ENCODE measurements around the gene ACOT8. TPM values are rescaled to one million over a fixed set of nuclear protein-coding genes. Genes with fewer than 3 reads are reported as not detected.

Gene ACOT8
- polyA plus RNA-seq, 2 of the 4 experiments (the other 2 are of a cell fraction) = 14.0 to 18.5 TPM

GRCh38 chr20:45851501-45851900, 5.7 kb downstream of the ACOT8 start:
- no peak for FAIRE-seq
- ATAC-seq = no peak
- Histone ChIP-seq H3K4me3 (no peak overlapping the region), H3K27ac (no peak overlapping the region), H3K4me2 (no peak overlapping the region), H3K4me1 (peaks cover 8% of the 10 kb centered on the region; the same call in 2 of the 3 replicates), H3K9me3 (no peaks in the 10 kb centered on the region)
- TF ChIP-seq HDAC2 (IDR thresholded peaks at IDR 0.05) (no peak), FOXS1 (CRISPR knock-in tag; IDR thresholded peaks at IDR 0.05) (no peak), POLR2AphosphoS2 (conservative IDR thresholded peaks at IDR 0.05; ENCODE audit: low read length) (no peak), E2F6 (IDR thresholded peaks at IDR 0.05; ENCODE audit: borderline replicate concordance, low read depth) (no peak), CHD2 (IDR thresholded peaks at IDR 0.05; ENCODE audit: low read length, partially characterized antibody) (no peak), KDM1A (IDR thresholded peaks at IDR 0.05; ENCODE audit: low read depth) (0 out of 2 replicates have a peak, but pooled peaks have one; percentile 11), RCOR1 (IDR thresholded peaks at IDR 0.05; ENCODE audit: low read depth, low read length) (no peak)
- no peak for DNase-seq (ENCODE audit: low read depth in 1 of 2, low spot score in 1 of 2)
- CTCF ChIA-PET = interaction anchor here (0.9 to 1.0 kb wide), 3 partner anchors 10 to 119 kb away, joined by 3 to 4 read pairs (median 3); no protein-coding TSS in a partner anchor
- POLR2A ChIA-PET = no interaction called here

- POLR2A ChIA-PET = no interaction called here
- CTCF ChIA-PET = interaction anchor here (0.9 to 1.5 kb wide), 4 partner anchors 9 to 119 kb away, joined by 3 to 4 read pairs (median 3); no protein-coding TSS in a partner anchor
- TF ChIP-seq KDM5A (IDR thresholded peaks at IDR 0.05) = no peak
- no peak for TF ChIP-seq RAD21 (conservative IDR thresholded peaks at IDR 0.05 in 1 of 2, IDR thresholded peaks at IDR 0.05 in 1 of 2)
- no peak for TF ChIP-seq PBX3 (IDR thresholded peaks at IDR 0.05)
- Histone ChIP-seq H3K4me3 (no peak overlapping the region), H3K4me1 (peaks cover 2% of the 10 kb centered on the region; the same call in 1 of the 3 replicates), H3K27ac (no peak overlapping the region), H3K9me3 (no peaks in the 10 kb centered on the region), H3K4me2 (no peak overlapping the region)
- no peak for DNase-seq (ENCODE audit: low read depth in 1 of 2, low spot score in 1 of 2)
- WGBS (ENCODE audit: missing lambda C conversion rate) = 90% methylated on average over 1 of the region's 1 CpG
- no peak for ATAC-seq
- FAIRE-seq = no peak
These were observed 6.3 kb downstream of the ACOT8 start for GRCh38 chr20:45850926-45851325.

- TF ChIP-seq USF2 (IDR thresholded peaks at IDR 0.05) (no peak), CHD2 (IDR thresholded peaks at IDR 0.05; ENCODE audit: low read length, partially characterized antibody) (no peak), POLR2AphosphoS2 (conservative IDR thresholded peaks at IDR 0.05; ENCODE audit: low read length) (no peak), SREBF2 (IDR thresholded peaks at IDR 0.05) (no peak), KDM5A (IDR thresholded peaks at IDR 0.05) (no peak), RARB (CRISPR knock-in tag; IDR thresholded peaks at IDR 0.05) (no peak), ATOH8 (CRISPR knock-in tag; IDR thresholded peaks at IDR 0.05; ENCODE audit: low read depth) (no peak), BHLHE40 (IDR thresholded peaks at IDR 0.05; ENCODE audit: low read depth, low read length) (no peak)
- Histone ChIP-seq H3K4me2 (no peak overlapping the region), H3K27ac (no peak overlapping the region), H3K9me3 (no peaks in the 10 kb centered on the region), H3K4me3 (no peak overlapping the region), H3K4me1 (no peaks in the 10 kb centered on the region)
- ATAC-seq (no peak), DNase-seq (ENCODE audit: low read depth in 1 of 2, low spot score in 1 of 2) (no peak), FAIRE-seq (no peak)
- WGBS (ENCODE audit: missing lambda C conversion rate) = 94% methylated on average over 2 of the region's 2 CpGs
- ChIA-PET CTCF (interaction anchor here (1.3 to 1.5 kb wide), 2 partner anchors 20 to 39 kb away, joined by 3 to 4 read pairs; no protein-coding TSS in a partner anchor), POLR2A (interaction anchor here (0.7 kb wide), 1 partner anchor 16 kb away, joined by 3 read pairs; the partner anchor contains the start of gene SNX21)
These were observed 7.0 kb downstream of the ACOT8 start for GRCh38 chr20:45850238-45850637.

- H3K27ac ChIP-seq = no peak overlapping the region
- CTCF ChIA-PET = interaction anchor here (0.7 to 1.3 kb wide), 2 partner anchors 19 to 104 kb away, joined by 3 to 4 read pairs; no protein-coding TSS in a partner anchor
- FAIRE-seq (no peak), ATAC-seq (peak in 1 of 2 experiments; percentile 52; a peak in 3 of 6 replicates), DNase-seq (ENCODE audit: low read depth in 1 of 2, low spot score in 1 of 2) (no peak)
- no peaks in the 10 kb centered on the region for H3K4me1 ChIP-seq
- no peak overlapping the region for H3K4me3 ChIP-seq
- no peaks in the 10 kb centered on the region for H3K9me3 ChIP-seq
- H3K4me2 ChIP-seq = no peak overlapping the region
- POLR2A ChIA-PET = no interaction called here
- no peak for TF ChIP-seq GATA3 (IDR thresholded peaks at IDR 0.05; ENCODE audit: borderline replicate concordance)
- WGBS (ENCODE audit: missing lambda C conversion rate) = 83% methylated on average over 8 of the region's 8 CpGs
These were observed 8.1 kb downstream of the ACOT8 start for GRCh38 chr20:45848969-45849582.

All from A549 (cell line).